ENCODE data around the gene FAM118B. TPM values are rescaled to one million over a fixed set of nuclear protein-coding genes. Genes with fewer than 3 reads are reported as not detected.

Gene FAM118B
- polyA plus RNA-seq, 4 donors: 20.2 to 30.3 (median 25.5) TPM

DNA sequence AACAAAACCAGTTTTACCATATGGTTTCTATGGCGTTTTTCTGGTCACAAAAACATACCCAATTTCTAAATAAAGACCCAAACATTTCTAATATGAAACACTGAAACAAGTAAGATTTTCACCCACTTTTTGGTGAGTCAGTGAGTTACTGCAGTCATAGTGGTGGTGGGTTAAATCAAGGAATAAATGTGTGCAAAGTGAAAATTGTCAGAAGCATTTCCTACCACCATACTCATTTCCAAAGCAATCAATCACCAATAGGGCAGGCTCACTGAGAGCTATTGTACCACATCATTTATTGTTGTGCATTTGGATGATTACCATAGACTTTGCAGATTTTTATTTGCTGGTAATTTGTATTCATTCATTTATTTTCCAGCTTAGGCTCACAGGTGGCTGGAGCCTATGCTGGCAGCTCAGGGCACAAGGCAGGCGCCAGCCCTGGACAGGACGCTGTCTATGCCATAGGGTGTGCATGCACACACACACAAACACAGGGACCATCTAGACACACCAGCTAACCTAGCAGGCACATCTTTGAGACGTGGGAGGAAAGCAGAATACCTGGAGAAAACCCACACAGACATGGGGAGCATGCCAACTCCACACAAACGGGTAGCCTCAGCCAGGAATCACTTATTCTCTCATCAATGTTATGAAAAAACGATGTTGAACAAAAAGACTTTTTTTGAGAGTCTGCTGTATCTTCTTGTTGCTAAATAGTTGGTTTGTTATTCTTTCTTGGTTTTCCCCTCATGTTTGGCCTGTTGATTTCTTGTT lies 5.1 kb downstream of the FAM118B start:
- Histone ChIP-seq H3K9me3 (ENCODE audit: control insufficient read depth in 2 of 2, insufficient read depth in 1 of 2, low read depth in 1 of 2, low read length in 1 of 2) (no peaks in the 10 kb centered on the region), H3K36me3 (ENCODE audit: control insufficient read depth in 3 of 3, insufficient read depth in 2 of 3, low read depth in 1 of 3, low read length in 3 of 3) (peaks cover 0 to 6% (median 0%) of the 10 kb centered on the region in 3 donors), H3K4me1 (ENCODE audit: control insufficient read depth in 3 of 3, insufficient read depth in 2 of 3, low read depth in 1 of 3, low read length in 2 of 3) (peaks cover 2 to 16% (median 8%) of the 10 kb centered on the region in 3 donors), H3K27ac (ENCODE audit: low read depth in 1 of 3, low read length in 2 of 3) (no peak overlapping the region), H3K27me3 (ENCODE audit: control insufficient read depth in 3 of 3, insufficient read depth in 3 of 3, low read length in 3 of 3) (no peaks in the 10 kb centered on the region), H3K4me3 (ENCODE audit: low read depth in 1 of 3, low read length in 3 of 3) (no peak overlapping the region)
- no peak for DNase-seq
- 68 to 83% (median 69%) methylated on average over 6 of the region's 6 CpGs for WGBS, 3 donors
- no peak for FAIRE-seq

DNA sequence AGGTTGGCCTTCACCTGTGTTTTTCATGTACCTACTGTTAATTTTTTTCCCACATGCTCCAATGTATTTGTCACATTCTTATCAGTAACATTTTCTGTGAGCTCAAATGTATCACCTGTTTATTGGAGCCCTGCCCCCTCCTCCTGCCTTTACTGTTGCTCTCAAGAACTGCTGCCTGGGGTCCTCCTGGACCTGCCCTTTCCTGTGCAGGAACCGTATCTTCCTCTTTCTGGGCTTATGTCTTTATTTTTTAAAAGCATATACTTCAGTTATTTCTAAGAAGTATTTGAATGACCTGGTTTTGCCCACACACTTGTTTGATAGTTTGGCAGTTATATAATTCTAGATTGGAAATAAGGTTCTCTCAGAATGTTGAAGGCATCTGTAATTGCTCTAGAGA lies 5.9 kb downstream of the FAM118B start:
- no peak overlapping the region for H3K4me3 ChIP-seq (ENCODE audit: low read depth in 1 of 3, low read length in 3 of 3)
- DNase-seq (peak; percentile 27 to 29), FAIRE-seq (no peak)
- H3K9me3 ChIP-seq (ENCODE audit: control insufficient read depth in 2 of 2, insufficient read depth in 1 of 2, low read depth in 1 of 2, low read length in 1 of 2): no peaks in the 10 kb centered on the region
- no peak overlapping the region for H3K27ac ChIP-seq (ENCODE audit: low read depth in 1 of 3, low read length in 2 of 3)
- H3K4me1 ChIP-seq (ENCODE audit: control insufficient read depth in 3 of 3, insufficient read depth in 2 of 3, low read depth in 1 of 3, low read length in 2 of 3): peaks cover 2 to 16% (median 8%) of the 10 kb centered on the region in 3 donors
- no peaks in the 10 kb centered on the region for H3K27me3 ChIP-seq (ENCODE audit: control insufficient read depth in 3 of 3, insufficient read depth in 3 of 3, low read length in 3 of 3)
- WGBS, 3 donors: 35 to 44% (median 38%) methylated on average over 1 of the region's 1 CpG
- peaks cover 0 to 6% (median 0%) of the 10 kb centered on the region in 3 donors for H3K36me3 ChIP-seq (ENCODE audit: control insufficient read depth in 3 of 3, insufficient read depth in 2 of 3, low read depth in 1 of 3, low read length in 3 of 3)

DNA sequence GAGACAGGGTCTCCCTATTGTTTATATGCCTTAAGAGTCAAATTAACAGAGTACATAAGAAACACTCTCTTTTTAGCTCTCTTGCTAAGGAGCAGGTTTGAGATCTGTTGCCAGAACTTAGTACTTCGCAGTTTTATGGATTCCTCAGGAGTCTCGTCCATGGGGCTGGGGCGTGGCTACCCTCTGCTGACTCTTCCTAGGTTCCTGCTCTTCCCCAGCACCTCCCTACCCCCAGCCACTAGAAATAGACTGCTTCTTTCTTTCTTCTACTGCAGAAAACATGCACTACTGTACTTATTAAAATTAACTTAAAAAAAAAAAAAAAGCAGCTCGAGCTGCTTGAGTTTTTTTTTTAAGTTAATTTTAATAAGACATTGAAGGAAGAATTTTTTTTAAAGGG lies 8.0 kb downstream of the FAM118B start:
- Histone ChIP-seq H3K27me3 (ENCODE audit: control insufficient read depth in 3 of 3, insufficient read depth in 3 of 3, low read length in 3 of 3) (no peaks in the 10 kb centered on the region), H3K9me3 (ENCODE audit: control insufficient read depth in 2 of 2, insufficient read depth in 1 of 2, low read depth in 1 of 2, low read length in 1 of 2) (no peaks in the 10 kb centered on the region), H3K36me3 (ENCODE audit: control insufficient read depth in 3 of 3, insufficient read depth in 2 of 3, low read depth in 1 of 3, low read length in 3 of 3) (peaks cover 0 to 8% (median 0%) of the 10 kb centered on the region in 3 donors), H3K4me3 (ENCODE audit: low read depth in 1 of 3, low read length in 3 of 3) (no peak overlapping the region), H3K27ac (ENCODE audit: low read depth in 1 of 3, low read length in 2 of 3) (no peak overlapping the region), H3K4me1 (ENCODE audit: control insufficient read depth in 3 of 3, insufficient read depth in 2 of 3, low read depth in 1 of 3, low read length in 2 of 3) (peaks cover 2 to 16% (median 7%) of the 10 kb centered on the region in 3 donors)
- FAIRE-seq: no peak
- DNase-seq: peak in 1 of 2 donors; percentile 23
- WGBS, 3 donors: 32 to 58% (median 51%) methylated on average over 4 of the region's 4 CpGs

DNA sequence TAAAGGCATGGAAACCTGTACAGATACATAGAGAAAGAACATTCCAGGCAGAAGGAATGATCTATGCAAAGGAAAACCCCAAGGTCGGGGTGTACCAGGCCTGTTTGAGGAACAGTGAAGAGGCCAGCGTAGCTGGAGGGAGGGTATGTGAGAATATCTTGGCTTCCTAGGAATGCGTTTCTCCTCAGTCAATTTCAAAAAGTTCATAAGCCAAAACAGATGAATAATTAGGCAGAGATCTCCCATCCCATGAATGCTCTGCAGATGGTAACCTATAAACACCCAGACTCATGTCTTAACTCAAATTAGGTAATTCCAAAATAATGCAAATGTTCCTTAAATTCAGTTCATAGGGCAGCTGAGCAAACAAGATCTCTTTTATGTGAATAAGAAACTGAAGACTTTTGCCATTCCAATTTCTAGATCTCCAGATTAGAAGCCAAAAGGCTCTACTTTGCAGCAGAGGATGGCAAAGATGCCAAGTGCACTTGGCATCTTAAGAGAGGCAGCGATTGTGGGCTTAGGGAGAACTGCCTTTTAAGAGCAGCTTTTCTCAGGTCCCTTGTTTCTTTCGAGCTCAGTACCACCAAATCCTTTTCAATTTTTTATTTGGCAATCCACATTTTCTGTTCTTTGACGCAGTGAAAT lies 13.2 kb downstream of the FAM118B start:
- peaks cover 0 to 12% (median 0%) of the 10 kb centered on the region in 3 donors for H3K36me3 ChIP-seq (ENCODE audit: control insufficient read depth in 3 of 3, insufficient read depth in 2 of 3, low read depth in 1 of 3, low read length in 3 of 3)
- no peaks in the 10 kb centered on the region for H3K9me3 ChIP-seq (ENCODE audit: control insufficient read depth in 2 of 2, insufficient read depth in 1 of 2, low read depth in 1 of 2, low read length in 1 of 2)
- no peaks in the 10 kb centered on the region for H3K27me3 ChIP-seq (ENCODE audit: control insufficient read depth in 3 of 3, insufficient read depth in 3 of 3, low read length in 3 of 3)
- WGBS, 3 donors: 93 to 96% (median 94%) methylated on average over 6 of the region's 6 CpGs
- H3K4me1 ChIP-seq (ENCODE audit: control insufficient read depth in 3 of 3, insufficient read depth in 2 of 3, low read depth in 1 of 3, low read length in 2 of 3): no peaks in the 10 kb centered on the region
- DNase-seq (no peak), FAIRE-seq (no peak)
- H3K4me3 ChIP-seq (ENCODE audit: low read depth in 1 of 3, low read length in 3 of 3): no peak overlapping the region
- no peak overlapping the region for H3K27ac ChIP-seq (ENCODE audit: low read depth in 1 of 3, low read length in 2 of 3)

DNA sequence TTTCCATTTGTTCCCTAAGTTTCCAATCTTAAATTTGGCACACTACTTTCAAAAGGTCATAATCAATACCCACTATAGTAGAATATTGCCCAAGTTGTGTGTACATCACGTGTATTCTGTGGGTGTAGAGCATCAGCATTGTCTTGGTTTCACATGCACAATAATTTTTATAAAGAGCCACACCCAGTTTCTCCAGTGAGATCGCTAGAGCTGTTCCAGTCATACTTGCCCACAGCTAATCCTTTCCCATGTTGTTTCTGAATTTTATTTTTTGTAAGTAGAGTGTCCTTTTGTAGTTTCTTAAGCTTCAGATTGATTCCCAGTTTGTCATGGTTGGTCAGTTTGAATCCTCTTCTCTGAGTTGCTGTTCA lies 13.7 kb downstream of the FAM118B start:
- H3K36me3 ChIP-seq (ENCODE audit: control insufficient read depth in 3 of 3, insufficient read depth in 2 of 3, low read depth in 1 of 3, low read length in 3 of 3): peaks cover 0 to 11% (median 0%) of the 10 kb centered on the region in 3 donors
- FAIRE-seq (no peak), DNase-seq (no peak)
- H3K9me3 ChIP-seq (ENCODE audit: control insufficient read depth in 2 of 2, insufficient read depth in 1 of 2, low read depth in 1 of 2, low read length in 1 of 2): no peaks in the 10 kb centered on the region
- no peak overlapping the region for H3K27ac ChIP-seq (ENCODE audit: low read depth in 1 of 3, low read length in 2 of 3)
- H3K27me3 ChIP-seq (ENCODE audit: control insufficient read depth in 3 of 3, insufficient read depth in 3 of 3, low read length in 3 of 3): no peaks in the 10 kb centered on the region
- 81 to 90% (median 87%) methylated on average over 2 of the region's 2 CpGs for WGBS, 3 donors
- no peaks in the 10 kb centered on the region for H3K4me1 ChIP-seq (ENCODE audit: control insufficient read depth in 3 of 3, insufficient read depth in 2 of 3, low read depth in 1 of 3, low read length in 2 of 3)
- no peak overlapping the region for H3K4me3 ChIP-seq (ENCODE audit: low read depth in 1 of 3, low read length in 3 of 3)

DNA sequence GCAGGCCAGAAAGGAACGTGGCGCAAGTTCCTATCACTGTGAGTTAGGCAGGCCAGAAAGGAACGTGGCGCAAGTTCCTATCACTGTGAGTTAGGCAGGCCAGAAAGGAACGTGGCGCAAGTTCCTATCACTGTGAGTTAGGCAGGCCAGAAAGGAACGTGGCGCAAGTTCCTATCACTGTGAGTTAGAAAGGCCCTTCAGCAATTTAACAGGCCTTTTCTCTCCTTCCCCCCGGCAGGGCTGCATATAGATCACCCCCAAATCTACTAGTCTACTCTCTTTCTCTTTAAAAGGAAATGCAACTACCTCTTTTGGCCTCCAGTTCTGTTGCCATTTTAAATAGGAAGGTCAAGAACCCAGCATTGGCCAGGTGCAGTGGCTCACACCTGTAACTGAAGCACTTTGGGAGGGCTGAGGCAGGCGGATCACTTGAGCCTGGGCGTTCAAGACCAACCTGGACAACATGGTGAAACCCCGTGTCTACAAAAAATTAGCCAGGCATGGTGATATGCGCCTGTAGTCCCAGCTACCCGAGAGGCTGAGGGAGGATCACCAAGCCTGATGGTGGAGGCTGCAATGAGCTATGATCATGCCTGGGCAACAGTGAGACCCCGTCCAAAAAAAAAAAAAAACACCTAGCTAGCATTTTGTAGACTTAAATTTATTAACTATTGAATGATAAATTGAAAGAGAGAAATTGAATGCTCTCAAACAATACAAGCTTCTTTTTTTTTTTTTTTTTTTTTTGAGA lies 14.9 kb downstream of the FAM118B start:
- Histone ChIP-seq H3K36me3 (ENCODE audit: control insufficient read depth in 3 of 3, insufficient read depth in 2 of 3, low read depth in 1 of 3, low read length in 3 of 3) (peaks cover 0 to 9% (median 0%) of the 10 kb centered on the region in 3 donors), H3K4me3 (ENCODE audit: low read depth in 1 of 3, low read length in 3 of 3) (no peak overlapping the region), H3K4me1 (ENCODE audit: control insufficient read depth in 3 of 3, insufficient read depth in 2 of 3, low read depth in 1 of 3, low read length in 2 of 3) (no peaks in the 10 kb centered on the region), H3K9me3 (ENCODE audit: control insufficient read depth in 2 of 2, insufficient read depth in 1 of 2, low read depth in 1 of 2, low read length in 1 of 2) (no peaks in the 10 kb centered on the region), H3K27me3 (ENCODE audit: control insufficient read depth in 3 of 3, insufficient read depth in 3 of 3, low read length in 3 of 3) (no peaks in the 10 kb centered on the region), H3K27ac (ENCODE audit: low read depth in 1 of 3, low read length in 2 of 3) (no peak overlapping the region)
- no peak for FAIRE-seq
- DNase-seq: no peak
- WGBS, 3 donors: 94 to 96% (median 96%) methylated on average over 11 of the region's 15 CpGs

DNA sequence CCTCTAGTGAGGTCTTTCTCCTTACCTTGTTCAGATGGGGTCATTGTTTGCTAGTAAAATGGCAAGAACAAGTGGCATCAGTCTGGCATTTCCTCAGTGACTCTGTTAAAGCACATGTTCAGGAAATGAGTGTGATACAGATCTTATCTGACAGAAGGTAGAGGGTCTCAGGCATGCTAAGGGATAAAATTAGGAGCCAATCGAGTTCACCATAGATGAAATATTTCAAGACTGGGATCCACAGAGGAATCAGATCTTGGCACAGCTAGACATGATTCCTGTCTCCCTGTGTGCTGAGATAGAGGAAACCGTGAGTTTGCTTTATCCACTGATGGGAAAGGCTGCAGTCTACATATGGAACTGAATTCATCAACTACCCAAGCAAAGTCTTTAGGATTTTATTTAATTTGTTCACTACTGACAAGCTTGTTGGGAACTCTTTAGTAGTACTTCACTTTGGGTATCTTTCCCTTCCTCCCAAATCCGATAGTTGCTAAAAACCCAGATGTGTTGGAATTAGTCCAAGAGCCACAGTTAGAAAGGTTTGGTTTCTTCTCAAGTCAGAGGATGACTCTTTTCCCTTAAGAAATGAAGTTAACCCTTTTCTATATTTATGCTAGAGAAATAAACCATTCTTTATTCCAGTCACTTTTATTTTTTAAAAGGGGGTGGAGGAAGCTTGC lies 18.4 kb downstream of the FAM118B start:
- Histone ChIP-seq H3K4me3 (ENCODE audit: low read depth in 1 of 3, low read length in 3 of 3) (no peak overlapping the region), H3K9me3 (ENCODE audit: control insufficient read depth in 2 of 2, insufficient read depth in 1 of 2, low read depth in 1 of 2, low read length in 1 of 2) (no peaks in the 10 kb centered on the region), H3K27ac (ENCODE audit: low read depth in 1 of 3, low read length in 2 of 3) (no peak overlapping the region), H3K4me1 (ENCODE audit: control insufficient read depth in 3 of 3, insufficient read depth in 2 of 3, low read depth in 1 of 3, low read length in 2 of 3) (no peaks in the 10 kb centered on the region), H3K27me3 (ENCODE audit: control insufficient read depth in 3 of 3, insufficient read depth in 3 of 3, low read length in 3 of 3) (no peaks in the 10 kb centered on the region), H3K36me3 (ENCODE audit: control insufficient read depth in 3 of 3, insufficient read depth in 2 of 3, low read depth in 1 of 3, low read length in 3 of 3) (peaks cover 0 to 10% (median 0%) of the 10 kb centered on the region in 3 donors)
- FAIRE-seq (no peak), DNase-seq (no peak)
- 63 to 84% (median 79%) methylated on average over 3 of the region's 3 CpGs for WGBS, 3 donors

Measured in small intestine (tissue), 7 donors.